HCT116 (cell line): ENCODE results near the gene CA4. TPM values are rescaled to one million over a fixed set of nuclear protein-coding genes. Genes with fewer than 3 reads are reported as not detected.

Experiments used
- ATAC-seq: fragments of 200-7000 bp; cut with Tn5 transposase; 2 replicates; pipeline ENCODE4 v1.9.1; 2020; ENCODE audit warnings: mild to moderate bottlenecking, moderate library complexity
- BruUV-seq: library from RNA; stranded (reverse); fragments of 400-500 nt; replicated peaks from 2 replicates; lab custom pipeline; 2021; lab: Mats Ljungman, UMichigan
- CTCF ChIA-PET: fragments of 300-600 bp; sonication (Branson Sonifier 250); formaldehyde crosslinking; loops from one replicate; lab custom pipeline; 2021; ENCODE audit warnings: antibody characterized with exemption; lab: Charles Lee
- POLR2A ChIA-PET: fragments of 300-600, 350-600 bp; sonication (Branson Sonifier 250); formaldehyde crosslinking; loops from one replicate; lab custom pipeline; 2021; ENCODE audit warnings: antibody characterized with exemption; lab: Charles Lee
- RAD21 ChIA-PET, 2 experiments: fragments of 300-600 bp; sonication (Branson Sonifier 250); formaldehyde crosslinking; loops; one replicate each; lab custom pipeline; 2023; ENCODE audit warnings: low total read pairs in 2 of 2; ENCODE audit not compliant: uncharacterized antibody in 2 of 2, unreplicated experiment in 2 of 2, low non-redundant PET in 1 of 2; lab: Charles Lee
- DNase-seq: peaks from one replicate; pipeline ENCODE4 v3.0.0-alpha.2; 2010; ENCODE audit warnings: low read depth, low spot score
- H2AFZ ChIP-seq: fragments of 200-600 bp; shearing (Covaris generic), sonication (generic); 2 replicates; pipeline ENCODE4 v1.6.1; 2017; ENCODE audit warnings: low read depth, mixed run types, mixed read lengths, antibody characterized with exemption, low read length; ENCODE audit not compliant: poor library complexity, severe bottlenecking
- H3K27ac ChIP-seq: 2 replicates; pipeline ENCODE4 v1.5.1; 2012; ENCODE audit warnings: low read depth, low read length
- H3K27me3 ChIP-seq: fragments of 200-600 bp; sonication (generic); 2 replicates; pipeline ENCODE4 v1.6.1; 2016; ENCODE audit warnings: mixed run types, low read length, mixed read lengths; ENCODE audit not compliant: insufficient read depth
- H3K36me3 ChIP-seq, 2 experiments: fragments of 200-500 bp in 1 of 2; fragments of 200-600 bp in 1 of 2; sonication (Bioruptor generic) in 1 of 2; sonication (generic) in 1 of 2; 2 replicates each; pipeline versions ENCODE4 v1.5.1 to v1.6.1; 2014 to 2016; ENCODE audit warnings: low read length in 2 of 2, inconsistent platforms in 1 of 2, mixed read lengths in 1 of 2, mixed run types in 1 of 2; ENCODE audit not compliant: insufficient read depth in 2 of 2, control insufficient read depth in 1 of 2
- H3K4me1 ChIP-seq, 2 experiments: fragments of 200-600 bp in 1 of 2; sonication (generic) in 1 of 2; 2 replicates each; pipeline versions ENCODE4 v1.5.1 to v1.6.1; 2012 to 2017; ENCODE audit warnings: low read length in 2 of 2, inconsistent platforms in 1 of 2, mild to moderate bottlenecking in 1 of 2, mixed read lengths in 1 of 2, mixed run types in 1 of 2, moderate library complexity in 1 of 2; ENCODE audit not compliant: insufficient read depth in 2 of 2, control insufficient read depth in 1 of 2
- H3K4me2 ChIP-seq: fragments of 200-600 bp; sonication (generic); 2 replicates; pipeline ENCODE4 v1.6.1; 2017; ENCODE audit warnings: mixed run types, low read length, mixed read lengths
- H3K4me3 ChIP-seq, 2 experiments: fragments of 200-600 bp in 1 of 2; sonication (generic) in 1 of 2; replicated peaks in 1 of 2; 2 replicates each; pipeline ENCODE4 v1.5.1; 2011 to 2016; ENCODE audit warnings: low read length in 2 of 2, control low read depth in 1 of 2, low read depth in 1 of 2, mild to moderate bottlenecking in 1 of 2, mixed read lengths in 1 of 2, mixed run types in 1 of 2
- H3K79me2 ChIP-seq: fragments of 200-600 bp; sonication (generic); 2 replicates; pipeline ENCODE4 v1.6.1; 2017; ENCODE audit warnings: mild to moderate bottlenecking, mixed run types, low read length, moderate library complexity, mixed read lengths; ENCODE audit not compliant: insufficient read depth
- H3K9ac ChIP-seq: fragments of 200-600 bp; sonication (generic); 2 replicates; pipeline ENCODE4 v1.6.1; 2016; ENCODE audit warnings: low read length, mixed read lengths
- H3K9me2 ChIP-seq: fragments of 200-600 bp; sonication (generic), shearing (Covaris generic); 2 replicates; pipeline ENCODE4 v1.6.1; 2017; ENCODE audit warnings: mixed run types, mild to moderate bottlenecking, moderate library complexity; ENCODE audit not compliant: insufficient read depth
- H3K9me3 ChIP-seq, 2 experiments: fragments of 200-500 bp in 1 of 2; fragments of 200-600 bp in 1 of 2; sonication (Bioruptor generic) in 1 of 2; sonication (generic) in 1 of 2; 2 replicates each; pipeline ENCODE4 v1.6.1; 2014 to 2017; ENCODE audit warnings: low read length in 2 of 2, mixed read lengths in 2 of 2, inconsistent platforms in 1 of 2, low read depth in 1 of 2, mild to moderate bottlenecking in 1 of 2, mixed run types in 1 of 2, moderate library complexity in 1 of 2; ENCODE audit not compliant: control insufficient read depth in 1 of 2, insufficient read depth in 1 of 2
- H4K20me1 ChIP-seq: fragments of 200-600 bp; sonication (generic), shearing (Covaris generic); 2 replicates; pipeline ENCODE4 v1.6.1; 2017; ENCODE audit warnings: mixed run types, mild to moderate bottlenecking, moderate library complexity; ENCODE audit not compliant: insufficient read depth
- CEBPB ChIP-seq: IDR thresholded peaks from 2 replicates; pipeline ENCODE4 v1.6.1; 2012; ENCODE audit warnings: low read depth
- ELF1 ChIP-seq: IDR thresholded peaks from 2 replicates; pipeline ENCODE4 v1.6.1; 2012; ENCODE audit warnings: low read depth, borderline replicate concordance
- EZH2 ChIP-seq: fragments of 200-600 bp; sonication (generic); IDR thresholded peaks from 2 replicates; pipeline ENCODE4 v1.6.1; 2017; ENCODE audit warnings: antibody characterized with exemption, mixed run types
- EZH2phosphoT487 ChIP-seq: fragments of 200-600 bp; IDR thresholded peaks from 2 replicates; pipeline ENCODE4 v1.6.1; 2018; ENCODE audit warnings: antibody characterized with exemption, borderline replicate concordance
- JUND ChIP-seq: IDR thresholded peaks from 2 replicates; pipeline ENCODE4 v1.6.1; 2012
- RAD21 ChIP-seq: IDR thresholded peaks from 2 replicates; pipeline ENCODE4 v1.6.1; 2012; ENCODE audit warnings: low read depth, mild to moderate bottlenecking
- SIN3A ChIP-seq: IDR thresholded peaks from 2 replicates; pipeline ENCODE4 v1.6.1; 2012; ENCODE audit warnings: low read depth
- SRF ChIP-seq: IDR thresholded peaks from 2 replicates; pipeline ENCODE4 v1.6.1; 2012; ENCODE audit warnings: low read depth
- ZFX ChIP-seq: fragments of 450-650 bp; IDR thresholded peaks from 2 replicates; pipeline ENCODE4 v1.6.1; 2017
- intact Hi-C: fragments of 100-400 bp; cut with micrococcal nuclease; formaldehyde crosslinking; loops from 2 replicates; pipeline ENCODE4 v1.10.0; 2022
- total RNA-seq: library from RNA; stranded (reverse); gene quantifications from one replicate; pipeline ENCODE4 v1.2.1, GENCODE V29; 2021; ENCODE audit not compliant: unreplicated experiment
- TF ChIP-seq, protein P1 (sequence below): IDR thresholded peaks from 2 replicates; pipeline ENCODE4 v1.6.1; 2012
- TF ChIP-seq, protein P2 (sequence below): IDR thresholded peaks from 2 replicates; pipeline ENCODE4 v1.6.1; 2011; ENCODE audit warnings: mild to moderate bottlenecking, low read length, moderate library complexity; ENCODE audit not compliant: insufficient replicate concordance; ENCODE audit errors: extremely low read depth
- TF ChIP-seq, protein P3 (sequence below): IDR thresholded peaks from 2 replicates; pipeline ENCODE4 v1.6.1; 2012

Gene CA4
- total RNA-seq, 1 experiment from 2014 or later: 0.20 TPM

DNA sequence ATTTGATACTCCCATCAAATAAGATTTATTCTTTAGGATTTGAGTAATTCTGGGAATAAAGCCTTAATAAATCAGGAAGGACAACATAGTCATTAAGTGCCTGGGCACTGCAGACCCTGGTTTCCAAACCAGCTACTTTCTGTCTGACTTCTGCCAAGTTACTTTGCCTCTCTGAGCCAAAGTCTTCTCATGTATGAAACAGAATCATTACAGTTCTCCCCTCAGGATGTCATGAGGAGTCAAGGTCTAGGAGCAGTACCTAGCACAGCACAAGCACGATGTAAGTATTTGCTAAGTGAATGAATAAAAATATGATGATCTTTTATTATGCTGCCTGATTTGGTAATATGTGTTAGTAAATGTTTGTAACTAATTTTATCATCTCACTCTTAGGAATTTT, 40.6 kb upstream of the CA4 start:
- DNase-seq: no peak
- H3K4me1 ChIP-seq: no peaks in the 10 kb centered on the region
- H3K9me2 ChIP-seq: no peaks in the 10 kb centered on the region
- H3K79me2 ChIP-seq: no peaks in the 10 kb centered on the region
- ATAC-seq: no peak
- ChIA-PET RAD21 (no interaction called here), POLR2A (no interaction called here), CTCF (interaction anchor here (1.6 kb wide), 1 partner anchor 33 kb away, joined by 4 read pairs; no protein-coding TSS in a partner anchor)
- H3K27me3 ChIP-seq: no peaks in the 10 kb centered on the region
- H2AFZ ChIP-seq: no peak overlapping the region
- intact Hi-C loops: loop anchor here (10.0 kb wide), 3 partner anchors 116 to 536 kb away; no protein-coding TSS in a partner anchor
- H3K9ac ChIP-seq: no peak overlapping the region
- no peaks in the 10 kb centered on the region for H4K20me1 ChIP-seq
- H3K36me3 ChIP-seq: no peaks in the 10 kb centered on the region
- H3K4me3 ChIP-seq: no peak overlapping the region
- TF ChIP-seq JUND (no peak), EZH2phosphoT487 (no peak), ZFX (no peak), CEBPB (no peak), RAD21 (no peak), ELF1 (no peak), SRF (no peak), SIN3A (no peak), EZH2 (no peak)
- TF ChIP-seq, protein P1, sequence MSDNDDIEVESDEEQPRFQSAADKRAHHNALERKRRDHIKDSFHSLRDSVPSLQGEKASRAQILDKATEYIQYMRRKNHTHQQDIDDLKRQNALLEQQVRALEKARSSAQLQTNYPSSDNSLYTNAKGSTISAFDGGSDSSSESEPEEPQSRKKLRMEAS: no peak
- TF ChIP-seq, protein P2, sequence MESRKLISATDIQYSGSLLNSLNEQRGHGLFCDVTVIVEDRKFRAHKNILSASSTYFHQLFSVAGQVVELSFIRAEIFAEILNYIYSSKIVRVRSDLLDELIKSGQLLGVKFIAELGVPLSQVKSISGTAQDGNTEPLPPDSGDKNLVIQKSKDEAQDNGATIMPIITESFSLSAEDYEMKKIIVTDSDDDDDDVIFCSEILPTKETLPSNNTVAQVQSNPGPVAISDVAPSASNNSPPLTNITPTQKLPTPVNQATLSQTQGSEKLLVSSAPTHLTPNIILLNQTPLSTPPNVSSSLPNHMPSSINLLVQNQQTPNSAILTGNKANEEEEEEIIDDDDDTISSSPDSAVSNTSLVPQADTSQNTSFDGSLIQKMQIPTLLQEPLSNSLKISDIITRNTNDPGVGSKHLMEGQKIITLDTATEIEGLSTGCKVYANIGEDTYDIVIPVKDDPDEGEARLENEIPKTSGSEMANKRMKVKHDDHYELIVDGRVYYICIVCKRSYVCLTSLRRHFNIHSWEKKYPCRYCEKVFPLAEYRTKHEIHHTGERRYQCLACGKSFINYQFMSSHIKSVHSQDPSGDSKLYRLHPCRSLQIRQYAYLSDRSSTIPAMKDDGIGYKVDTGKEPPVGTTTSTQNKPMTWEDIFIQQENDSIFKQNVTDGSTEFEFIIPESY: no peak
- TF ChIP-seq, protein P3, sequence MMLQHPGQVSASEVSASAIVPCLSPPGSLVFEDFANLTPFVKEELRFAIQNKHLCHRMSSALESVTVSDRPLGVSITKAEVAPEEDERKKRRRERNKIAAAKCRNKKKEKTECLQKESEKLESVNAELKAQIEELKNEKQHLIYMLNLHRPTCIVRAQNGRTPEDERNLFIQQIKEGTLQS: no peak
- H3K27ac ChIP-seq: no peak overlapping the region
- no peak overlapping the region for H3K4me2 ChIP-seq
- H3K9me3 ChIP-seq: no peaks in the 10 kb centered on the region
- no TSS peak for BruUV-seq
